GM10248 (cell line): Measurements from ENCODE around the gene DLGAP1.

Experiments
- CTCF ChIA-PET: fragments of 300-600 bp; sonication (Branson Sonifier 250); formaldehyde crosslinking; extraction: SDS; loops from one replicate; lab custom pipeline; 2021; ENCODE audit warnings: antibody characterized with exemption; lab: Yijun Ruan, JAX
- POLR2A ChIA-PET: fragments of 350-650 bp; sonication (Branson Sonifier 250); formaldehyde crosslinking; extraction: SDS; loops from one replicate; lab custom pipeline; 2020; ENCODE audit warnings: antibody characterized with exemption; lab: Yijun Ruan, JAX
- DNase-seq: peaks from one replicate; pipeline ENCODE4 v3.0.0; 2012; ENCODE audit errors: extremely low spot score
- CTCF ChIP-seq: IDR thresholded peaks from 2 replicates; pipeline ENCODE4 v1.5.1; 2012; ENCODE audit warnings: mild to moderate bottlenecking, low read depth; ENCODE audit errors: extremely low read depth, missing control alignments, control extremely low read depth

DLGAP1 gene

GRCh38 chr18:4200399-4200798 lies 254.7 kb downstream of the DLGAP1 start:
- ChIA-PET CTCF (no interaction called here), POLR2A (no interaction called here)
- no peak for DNase-seq
- TF ChIP-seq CTCF: no peak

DNA sequence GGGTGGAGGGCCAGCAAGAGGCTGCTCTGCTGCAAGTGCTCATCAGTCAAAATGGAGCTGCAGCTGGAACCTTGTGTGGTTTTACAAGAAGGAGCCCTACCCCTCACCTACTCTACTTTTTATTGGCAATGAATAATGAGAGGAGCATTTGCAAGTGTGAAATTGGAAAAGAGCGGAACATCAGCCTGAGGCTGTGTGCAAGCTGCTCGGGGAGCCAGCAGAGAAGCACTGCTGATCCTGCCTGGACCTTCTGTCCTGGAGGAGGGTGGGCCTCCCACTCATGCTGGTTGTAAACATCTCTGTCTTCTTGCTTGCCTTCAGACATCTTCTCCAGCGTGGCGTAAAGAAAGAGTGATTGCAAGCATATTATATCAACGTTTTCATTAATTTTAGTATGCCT lies 256.2 kb downstream of the DLGAP1 start:
- no peak for TF ChIP-seq CTCF
- ChIA-PET POLR2A (no interaction called here), CTCF (no interaction called here)
- DNase-seq: no peak

DNA sequence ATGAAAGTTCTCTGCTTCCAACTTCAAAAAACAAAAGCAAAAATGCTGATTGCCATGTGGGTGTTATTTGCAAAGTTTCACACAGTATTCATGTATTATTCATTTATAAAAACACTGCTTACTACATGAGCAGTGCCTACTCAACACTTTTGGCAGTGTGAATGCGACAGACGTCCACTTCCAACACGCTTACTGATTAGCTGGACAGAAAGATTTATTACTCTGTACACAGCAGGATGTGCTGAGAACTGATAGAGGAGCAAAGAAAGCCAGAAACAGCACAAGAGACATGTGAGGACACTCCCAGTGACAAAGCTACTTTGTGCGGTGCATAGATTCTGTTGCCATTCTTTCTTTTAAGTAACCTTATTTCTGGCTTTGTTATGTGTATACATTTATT lies 258.8 kb downstream of the DLGAP1 start:
- DNase-seq: no peak
- ChIA-PET CTCF (interaction anchor here (0.7 to 1.7 kb wide), 2 partner anchors 12 to 15 kb away, joined by 3 read pairs; no protein-coding TSS in a partner anchor), POLR2A (no interaction called here)
- TF ChIP-seq CTCF: no peak

GRCh38 chr18:4193086-4193485 lies 262.0 kb downstream of the DLGAP1 start:
- CTCF ChIA-PET: no interaction called here
- DNase-seq: no peak
- POLR2A ChIA-PET: no interaction called here
- TF ChIP-seq CTCF: no peak

- ChIA-PET CTCF (no interaction called here), POLR2A (no interaction called here)
- TF ChIP-seq CTCF: no peak
- DNase-seq: no peak
These were observed 273.1 kb downstream of the DLGAP1 start for GRCh38 chr18:4181882-4182568.

DNA sequence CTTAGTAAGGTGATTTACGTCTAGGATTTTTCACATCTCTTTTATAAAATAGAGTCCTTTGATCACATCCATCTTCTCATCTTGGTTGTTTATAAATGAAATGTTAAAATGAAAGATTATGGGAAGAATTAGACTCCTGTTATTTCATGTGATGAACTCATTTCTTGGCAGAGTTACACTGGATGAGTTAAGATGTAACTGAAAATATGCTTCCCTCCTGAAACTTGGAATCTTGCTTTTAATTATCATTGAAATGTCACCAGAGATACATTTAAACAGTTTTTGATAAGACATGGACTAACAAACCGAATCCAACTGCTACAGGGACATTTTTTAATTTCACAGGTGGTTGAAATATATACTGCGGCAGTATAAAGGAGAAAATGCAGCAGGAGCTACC lies 274.0 kb downstream of the DLGAP1 start:
- no peak for DNase-seq
- ChIA-PET POLR2A (no interaction called here), CTCF (no interaction called here)
- TF ChIP-seq CTCF: no peak
